Measurements from ENCODE around the gene PUS7L.
"Not testable (repeated sequence)": the region's sequence is repeated elsewhere in the genome, so short reads cannot be mapped to it uniquely, and the experiment has no call there.

Gene PUS7L

GRCh38 chr12:43692064-43692463 lies 66.5 kb downstream of the PUS7L start:
- TF ChIP-seq CTCF (IDR thresholded peaks at IDR 0.05; ENCODE audit: control extremely low read depth, extremely low read depth, low read depth, missing control alignments): no peak
- ChIA-PET POLR2A (no interaction called here), CTCF (interaction anchor here (1.0 kb wide), 1 partner anchor 11 kb away, joined by 3 read pairs; no protein-coding TSS in a partner anchor)
- DNase-seq (ENCODE audit: extremely low spot score): no peak

GRCh38 chr12:43685491-43685890 lies 73.1 kb downstream of the PUS7L start:
- CTCF ChIA-PET; DNase-seq (ENCODE audit: extremely low spot score); POLR2A ChIA-PET: not testable (repeated sequence)

GRCh38 chr12:43676183-43676813 lies 82.3 kb downstream of the PUS7L start:
- ChIA-PET CTCF (interaction anchor here (0.9 kb wide), 1 partner anchor 27 kb away, joined by 4 read pairs; no protein-coding TSS in a partner anchor), POLR2A (no interaction called here)
- peak; percentile 56 for TF ChIP-seq CTCF (IDR thresholded peaks at IDR 0.05; ENCODE audit: control extremely low read depth, extremely low read depth, low read depth, missing control alignments)
- peak; percentile 51 for DNase-seq (ENCODE audit: extremely low spot score)

- DNase-seq (ENCODE audit: extremely low spot score): no peak
- ChIA-PET CTCF (interaction anchor here (0.9 to 2.0 kb wide), 4 partner anchors 13 to 131 kb away, joined by 3 to 6 read pairs (median 4); no protein-coding TSS in a partner anchor), POLR2A (no interaction called here)
- TF ChIP-seq CTCF (IDR thresholded peaks at IDR 0.05; ENCODE audit: control extremely low read depth, extremely low read depth, low read depth, missing control alignments): no peak
Observed at GRCh38 chr12:43675048-43675904, 83.3 kb downstream of the PUS7L start.

GRCh38 chr12:43669373-43669772 lies 89.2 kb downstream of the PUS7L start:
- no peak for DNase-seq (ENCODE audit: extremely low spot score)
- no peak for TF ChIP-seq CTCF (IDR thresholded peaks at IDR 0.05; ENCODE audit: control extremely low read depth, extremely low read depth, low read depth, missing control alignments)
- POLR2A ChIA-PET: no interaction called here
- CTCF ChIA-PET: no interaction called here
